Transverse colon (tissue), 4 donors: Measurements from ENCODE around the gene STAG1. TPM values are rescaled to one million over a fixed set of nuclear protein-coding genes. Genes with fewer than 3 reads are reported as not detected.

Experiments
- DNase-seq: peaks from one replicate; pipeline ENCODE4 v3.0.0-alpha.2; 2019
- H3K27ac ChIP-seq, 4 donors: fragments of 200-600 bp; sonication (generic); 2 replicates each; pipeline ENCODE4 v1.5.1; 2016 to 2018; ENCODE audit warnings: inconsistent platforms in 4 of 4
- H3K27me3 ChIP-seq: fragments of 200-600 bp; sonication (generic); 2 replicates; pipeline ENCODE4 v1.5.1; 2017; ENCODE audit warnings: inconsistent platforms
- H3K36me3 ChIP-seq, 4 donors: fragments of 200-600 bp; sonication (generic); 2 replicates each; pipeline ENCODE4 v1.5.1; 2017 to 2019; ENCODE audit warnings: inconsistent platforms in 4 of 4
- H3K4me1 ChIP-seq, 4 donors: fragments of 200-600 bp; sonication (generic); 2 replicates each; pipeline ENCODE4 v1.5.1; 2017 to 2020; ENCODE audit warnings: inconsistent platforms in 4 of 4
- H3K4me3 ChIP-seq, 4 donors: fragments of 200-600 bp; sonication (generic); 1 replicate in 1 of 4; 2 replicates in 3 of 4; pipeline versions ENCODE4 v1.5.1 to v1.6.1; 2017 to 2019; ENCODE audit warnings: inconsistent platforms in 4 of 4
- H3K9me3 ChIP-seq, 2 donors: fragments of 200-600 bp; sonication (generic); 2 replicates each; pipeline ENCODE4 v1.5.1; 2017 to 2019; ENCODE audit warnings: inconsistent platforms in 2 of 2
- EP300 ChIP-seq: sonication (generic); formaldehyde crosslinking; IDR thresholded peaks from one replicate; pipeline ENCODE4 v1.6.1; 2017; ENCODE audit warnings: antibody characterized with exemption, low read depth
- POLR2A ChIP-seq: fragments of 450-650 bp; IDR thresholded peaks from one replicate; pipeline ENCODE4 v1.6.1; 2016; ENCODE audit warnings: antibody characterized with exemption, mild to moderate bottlenecking, moderate library complexity
- POLR2AphosphoS5 ChIP-seq, 3 donors: sonication (generic); formaldehyde crosslinking; IDR thresholded peaks; one replicate each; pipeline ENCODE4 v1.6.1; 2016; ENCODE audit warnings: antibody characterized with exemption in 3 of 3
- WGBS, 2 donors: methylation state at CpG; one replicate each; pipeline ENCODE4 v1.1.5; 2018; ENCODE audit warnings: low coverage in 1 of 2; 5-methylcytosine and 5-hydroxymethylcytosine counted together
- in situ Hi-C, 4 donors: fragments of 200-750 bp; cut with MboI; loops; one replicate each; pipeline versions ENCODE4 v1.15.0 to v1.15.1; 2017; ENCODE audit warnings: low sequenced_read_pairs in 3 of 4, low pct_ligation_motif_present in 1 of 4, low pct_unique_long_range_greater_than_20kb in 1 of 4
- intact Hi-C: fragments of 100-400 bp; cut with DNase I; formaldehyde crosslinking; loops from one replicate; pipeline ENCODE4 v1.15.1; 2023; ENCODE audit warnings: low total_unique reads
- total RNA-seq, 4 donors: library from RNA; depleted of rRNA; stranded (reverse); fragments of >200 nt; gene quantifications; one replicate each; pipeline ENCODE4 v1.1.0, GENCODE V29; 2016
- TF ChIP-seq, protein P1 (sequence below), 5 experiments: fragments of 200-600 bp in 3 of 5; fragments of 450-650 bp in 2 of 5; sonication (generic) in 3 of 5; IDR thresholded peaks; 1 replicate in 2 of 5; 2 replicates in 3 of 5; pipeline ENCODE4 v1.5.1; 2016 to 2017; ENCODE audit warnings: antibody characterized with exemption in 5 of 5, inconsistent platforms in 3 of 5, mild to moderate bottlenecking in 2 of 5, moderate library complexity in 1 of 5

STAG1 gene
- total RNA-seq, 4 donors from 2014 or later, result 14.5 to 57.2 (median 42.2) TPM

DNA sequence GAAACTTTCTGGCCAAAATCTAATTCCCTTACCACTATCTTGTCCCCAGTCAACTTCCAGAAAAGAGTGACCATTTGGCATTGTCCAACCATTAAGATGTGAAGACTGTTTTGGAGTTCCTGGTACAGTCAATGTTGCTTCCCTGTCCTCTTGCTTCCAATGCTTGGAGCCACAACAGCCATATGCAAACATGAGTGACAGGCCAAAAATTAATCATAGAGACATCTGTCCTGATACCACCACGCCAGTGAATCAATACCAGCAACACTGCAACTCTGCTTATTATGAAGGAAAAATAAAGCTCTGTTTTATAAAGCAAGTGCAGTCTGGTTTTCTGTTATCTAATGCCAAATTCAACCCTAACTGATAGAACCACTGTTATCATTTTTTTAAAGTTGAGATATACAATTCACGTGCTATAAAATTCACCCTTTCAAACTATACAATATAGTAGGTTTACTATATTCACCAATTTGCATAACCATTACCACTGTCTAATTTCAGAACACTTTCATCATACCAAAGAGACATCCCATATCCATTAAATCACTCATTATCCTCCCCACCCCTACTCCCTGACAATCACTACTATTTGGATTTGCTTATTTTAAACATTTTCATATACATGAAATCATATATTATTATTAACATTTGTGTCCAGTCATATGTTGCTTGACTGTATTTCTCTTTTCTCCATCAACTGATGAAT lies 76.9 kb downstream of the STAG1 start:
- Histone ChIP-seq H3K4me1 (peaks cover 0 to 13% (median 4%) of the 10 kb centered on the region in 4 donors), H3K27ac (no peak overlapping the region), H3K36me3 (no peaks in the 10 kb centered on the region), H3K9me3 (no peaks in the 10 kb centered on the region), H3K4me3 (no peak overlapping the region), H3K27me3 (no peaks in the 10 kb centered on the region)
- TF ChIP-seq POLR2AphosphoS5 (IDR thresholded peaks at IDR 0.05) (no peak), EP300 (no peak), POLR2A (no peak)
- TF ChIP-seq, protein P1, sequence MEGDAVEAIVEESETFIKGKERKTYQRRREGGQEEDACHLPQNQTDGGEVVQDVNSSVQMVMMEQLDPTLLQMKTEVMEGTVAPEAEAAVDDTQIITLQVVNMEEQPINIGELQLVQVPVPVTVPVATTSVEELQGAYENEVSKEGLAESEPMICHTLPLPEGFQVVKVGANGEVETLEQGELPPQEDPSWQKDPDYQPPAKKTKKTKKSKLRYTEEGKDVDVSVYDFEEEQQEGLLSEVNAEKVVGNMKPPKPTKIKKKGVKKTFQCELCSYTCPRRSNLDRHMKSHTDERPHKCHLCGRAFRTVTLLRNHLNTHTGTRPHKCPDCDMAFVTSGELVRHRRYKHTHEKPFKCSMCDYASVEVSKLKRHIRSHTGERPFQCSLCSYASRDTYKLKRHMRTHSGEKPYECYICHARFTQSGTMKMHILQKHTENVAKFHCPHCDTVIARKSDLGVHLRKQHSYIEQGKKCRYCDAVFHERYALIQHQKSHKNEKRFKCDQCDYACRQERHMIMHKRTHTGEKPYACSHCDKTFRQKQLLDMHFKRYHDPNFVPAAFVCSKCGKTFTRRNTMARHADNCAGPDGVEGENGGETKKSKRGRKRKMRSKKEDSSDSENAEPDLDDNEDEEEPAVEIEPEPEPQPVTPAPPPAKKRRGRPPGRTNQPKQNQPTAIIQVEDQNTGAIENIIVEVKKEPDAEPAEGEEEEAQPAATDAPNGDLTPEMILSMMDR (IDR thresholded peaks at IDR 0.05), result no peak
- in situ Hi-C loops, result no loop called here
- WGBS, 2 donors, result 75 to 78% methylated on average over 2 of the region's 2 CpGs
- intact Hi-C loops, result no loop called here
- no peak for DNase-seq

DNA sequence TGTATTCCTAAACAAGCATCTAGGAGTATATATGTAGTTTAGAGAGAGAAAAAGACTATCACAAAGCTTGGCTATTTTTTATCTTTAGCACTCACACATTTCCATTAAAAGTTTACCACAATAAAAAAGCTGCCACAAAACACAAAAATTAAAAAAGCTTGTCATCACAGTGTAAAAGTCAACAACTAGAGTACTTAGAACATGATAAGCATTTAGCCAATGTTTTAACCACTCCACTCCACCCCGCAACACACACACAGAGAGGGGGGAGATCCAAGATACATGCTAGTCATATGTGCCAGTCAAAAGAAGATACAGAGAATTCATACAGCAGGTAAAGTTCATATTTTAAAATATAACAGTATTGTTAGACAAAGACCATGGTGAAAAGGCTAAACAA lies 79.7 kb downstream of the STAG1 start:
- DNase-seq, result no peak
- H3K9me3 ChIP-seq, result no peaks in the 10 kb centered on the region
- H3K27me3 ChIP-seq, result no peaks in the 10 kb centered on the region
- peaks cover 0 to 18% (median 3%) of the 10 kb centered on the region in 4 donors for H3K4me1 ChIP-seq
- TF ChIP-seq POLR2AphosphoS5 (IDR thresholded peaks at IDR 0.05) (no peak), POLR2A (no peak), EP300 (no peak)
- TF ChIP-seq, protein P1 (IDR thresholded peaks at IDR 0.05), result no peak
- no peak overlapping the region for H3K4me3 ChIP-seq
- WGBS, 2 donors, result 83 to 100% methylated on average over 1 of the region's 1 CpG
- intact Hi-C loops, result no loop called here
- in situ Hi-C loops, result no loop called here
- no peak overlapping the region for H3K27ac ChIP-seq
- H3K36me3 ChIP-seq, result no peaks in the 10 kb centered on the region

DNA sequence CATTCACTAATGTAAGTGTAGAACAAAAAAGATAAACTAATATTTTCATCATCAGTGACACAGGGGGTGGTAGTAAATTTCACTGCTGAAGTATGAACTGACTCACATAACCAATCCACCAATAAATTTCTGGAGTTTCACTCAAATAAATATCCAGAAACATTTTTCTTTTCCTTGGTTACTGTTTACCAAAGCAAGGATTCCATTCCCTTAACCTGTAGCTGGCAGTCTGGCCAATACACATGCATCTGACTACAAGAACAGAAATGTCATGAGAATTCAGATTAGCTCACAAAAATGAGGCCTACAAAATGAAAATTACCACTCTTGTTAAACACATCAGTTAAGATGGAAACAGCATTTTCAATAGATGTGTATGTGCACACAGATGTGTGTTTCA lies 80.3 kb downstream of the STAG1 start:
- intact Hi-C loops, result no loop called here
- H3K4me3 ChIP-seq, result no peak overlapping the region

DNA sequence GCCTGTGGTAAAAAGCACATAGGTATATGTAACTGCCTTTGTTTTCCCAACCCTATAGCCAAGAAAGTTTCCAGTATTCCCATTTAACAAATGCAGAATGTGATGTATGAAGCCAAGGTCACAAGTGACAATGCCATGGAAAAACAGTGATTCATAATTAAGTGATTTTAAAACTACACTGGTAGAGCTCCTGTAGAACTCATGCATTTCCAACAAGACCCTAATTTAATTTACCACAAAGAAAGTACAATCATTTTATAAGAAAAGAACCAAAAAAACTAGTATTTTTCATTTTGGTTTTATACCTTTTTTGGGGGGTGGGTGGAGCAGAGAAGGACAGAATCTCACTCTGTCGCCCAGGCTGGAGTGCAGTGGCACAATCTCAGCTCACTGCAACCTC lies 82.0 kb downstream of the STAG1 start:
- TF ChIP-seq POLR2AphosphoS5 (IDR thresholded peaks at IDR 0.05) (no peak), POLR2A (no peak), EP300 (no peak)
- TF ChIP-seq, protein P1 (IDR thresholded peaks at IDR 0.05), result no peak
- no peak for DNase-seq
- Histone ChIP-seq H3K27ac (no peak overlapping the region), H3K9me3 (no peaks in the 10 kb centered on the region), H3K4me1 (peaks cover 0 to 27% (median 0%) of the 10 kb centered on the region in 4 donors), H3K36me3 (no peaks in the 10 kb centered on the region), H3K27me3 (no peaks in the 10 kb centered on the region), H3K4me3 (no peak overlapping the region)
- in situ Hi-C loops, result no loop called here
- WGBS, 2 donors, result 96 to 100% methylated on average over 1 of the region's 1 CpG
- intact Hi-C loops, result no loop called here

More for the DNA sequence above, 80.3 kb downstream of the STAG1 start:
- no peak overlapping the region for H3K27ac ChIP-seq
- no peak for TF ChIP-seq EP300
- TF ChIP-seq, protein P1 (IDR thresholded peaks at IDR 0.05), result no peak
- no peak for TF ChIP-seq POLR2AphosphoS5 (IDR thresholded peaks at IDR 0.05)
- no peak for TF ChIP-seq POLR2A
- H3K36me3 ChIP-seq, result no peaks in the 10 kb centered on the region
- DNase-seq, result no peak
- H3K4me1 ChIP-seq, result peaks cover 0 to 22% (median under 1%) of the 10 kb centered on the region in 4 donors
- in situ Hi-C loops, result no loop called here
- no peaks in the 10 kb centered on the region for H3K9me3 ChIP-seq
- H3K27me3 ChIP-seq, result no peaks in the 10 kb centered on the region
